Measurements from ENCODE around the gene PAGE5. TPM values are rescaled to one million over a fixed set of nuclear protein-coding genes. Genes with fewer than 3 reads are reported as not detected.

The PAGE5 gene
- not detected in 5 replicates for total RNA-seq (2022; extraction: Qiagen RNA extraction)

GRCh38 chrX:55220119-55220794 lies at the start of gene PAGE5:
Gene PAGE5, plus strand, starts transcription at chrX:55220346. Its CDS starts 1,037 bp downstream, at chrX:55221383.

GRCh38 chrX:55264816-55265215 lies 44.7 kb downstream of the PAGE5 start, which contains the start of gene PAGE3:
Gene PAGE3, minus strand, starts transcription at chrX:55264916. Its CDS starts 1,013 bp downstream, at chrX:55263903.

Other genes starting within 250 kb of the PAGE5 start
- 0.07 to 0.15 TPM (median 0.10 TPM) in 3 of 5 replicates, not detected in the others for gene PFKFB1, start 226.2 kb upstream of the PAGE5 start, total RNA-seq (2022; extraction: Qiagen RNA extraction)
- 23.6 to 30.7 TPM (median 29.1 TPM) in 5 replicates for gene APEX2, start 220.0 kb upstream of the PAGE5 start, total RNA-seq (2022; extraction: Qiagen RNA extraction)
- gene ALAS2, start 189.4 kb upstream of the PAGE5 start, total RNA-seq (2022; extraction: Qiagen RNA extraction): not detected in 5 replicates
- gene PAGE2B, start 145.3 kb upstream of the PAGE5 start, total RNA-seq (2022; extraction: Qiagen RNA extraction): not detected in 5 replicates
- not detected in 5 replicates for gene PAGE2, start 131.3 kb upstream of the PAGE5 start, total RNA-seq (2022; extraction: Qiagen RNA extraction)
- not detected in 5 replicates for gene PAGE3, start 44.6 kb downstream of the PAGE5 start, total RNA-seq (2022; extraction: Qiagen RNA extraction)
- 6.3 to 7.2 TPM (median 6.8 TPM) in 5 replicates for gene MAGEH1, start 231.8 kb downstream of the PAGE5 start, total RNA-seq (2022; extraction: Qiagen RNA extraction)

All from A549 treated with dexamethasone at 1 μM for 4 hours (cell line).